Endodermal cell (in vitro differentiated cells): Measurements from ENCODE around the gene PCBD2. TPM values are rescaled to one million over a fixed set of nuclear protein-coding genes. Genes with fewer than 3 reads are reported as not detected.

Experiments
- DNase-seq: peaks from one replicate; pipeline ENCODE4 v3.0.0-alpha.2; 2017
- H3K27ac ChIP-seq: 2 replicates; pipeline ENCODE4 v1.5.1; 2013; ENCODE audit warnings: mild to moderate bottlenecking, low read depth, low read length, moderate library complexity
- H3K27me3 ChIP-seq: 2 replicates; pipeline ENCODE4 v1.6.1; 2013; ENCODE audit warnings: mild to moderate bottlenecking, low read length, moderate library complexity; ENCODE audit not compliant: insufficient read depth, control insufficient read depth, poor library complexity, severe bottlenecking
- H3K36me3 ChIP-seq: 2 replicates; pipeline ENCODE4 v1.7.0; 2013; ENCODE audit warnings: mild to moderate bottlenecking, low read length, moderate library complexity; ENCODE audit not compliant: control insufficient read depth, insufficient read depth
- H3K4me1 ChIP-seq: one replicate; pipeline ENCODE4 v1.7.0; 2013; ENCODE audit warnings: low read length; ENCODE audit not compliant: control insufficient read depth, insufficient read depth
- H3K4me3 ChIP-seq: 2 replicates; pipeline ENCODE4 v1.5.1; 2013; ENCODE audit warnings: mild to moderate bottlenecking, low read length, moderate library complexity
- H3K9ac ChIP-seq: 2 replicates; pipeline ENCODE4 v1.6.1; 2013; ENCODE audit warnings: mild to moderate bottlenecking, low read length, moderate library complexity; ENCODE audit not compliant: poor library complexity, severe bottlenecking; ENCODE audit errors: extremely low read depth
- H3K9me3 ChIP-seq: 2 replicates; pipeline ENCODE4 v1.6.1; 2013; ENCODE audit warnings: mild to moderate bottlenecking, low read length, moderate library complexity; ENCODE audit not compliant: control insufficient read depth
- H3K27ac Mint-ChIP-seq: 2 replicates; pipeline ENCODE4 v1.8.0; 2020; ENCODE audit warnings: mixed read lengths
- H3K27me3 Mint-ChIP-seq: 2 replicates; pipeline ENCODE4 v1.8.0; 2021; ENCODE audit warnings: mild to moderate bottlenecking, mixed read lengths; ENCODE audit not compliant: insufficient read depth
- H3K36me3 Mint-ChIP-seq: 2 replicates; pipeline ENCODE4 v1.8.0; 2020; ENCODE audit warnings: low read depth, mixed read lengths
- H3K4me1 Mint-ChIP-seq: 2 replicates; pipeline ENCODE4 v1.8.0; 2020; ENCODE audit warnings: mixed read lengths
- H3K4me3 Mint-ChIP-seq: 2 replicates; pipeline ENCODE4 v1.8.0; 2020; ENCODE audit warnings: mild to moderate bottlenecking, moderate library complexity, mixed read lengths
- H3K9me3 Mint-ChIP-seq: 2 replicates; pipeline ENCODE4 v1.8.0; 2020; ENCODE audit warnings: mild to moderate bottlenecking, mixed read lengths
- CTCF ChIP-seq: fragments of 200-600 bp; sonication (generic); conservative IDR thresholded peaks from 2 replicates; pipeline ENCODE4 v1.5.0; 2021; ENCODE audit warnings: antibody characterized with exemption, mild to moderate bottlenecking
- WGBS, 2 experiments: methylation state at CpG; one replicate each; pipeline versions ENCODE4 v1.1.5 to v1.1.7; 2013; ENCODE audit warnings: missing lambda C conversion rate in 2 of 2, mixed read lengths in 1 of 2; ENCODE audit not compliant: insufficient coverage in 1 of 2, insufficient read length in 1 of 2; 5-methylcytosine and 5-hydroxymethylcytosine counted together
- total RNA-seq, 2 donors: library from RNA; stranded (reverse); fragmentation: NEBNext Ultra II Directional in 1 of 2; extraction: Animal tissue kit (Norgen Biotek cat#: 25700) in 1 of 2; gene quantifications; 2 replicates in 1 of 2; 3 replicates in 1 of 2; pipeline ENCODE4 v1.2.1, GENCODE V29; 2021

The PCBD2 gene
- total RNA-seq, 2 donors from 2014 or later, result 9.1 to 12.6 TPM

GRCh38 chr5:134965271-134965825, 60.4 kb downstream of the PCBD2 start:
- Histone ChIP-seq H3K4me1 (no peaks in the 10 kb centered on the region), H3K27ac (no peak overlapping the region), H3K9ac (no peak overlapping the region), H3K36me3 (peaks cover 21% of the 10 kb centered on the region), H3K27me3 (no peaks in the 10 kb centered on the region), H3K9me3 (no peaks in the 10 kb centered on the region), H3K4me3 (no peak overlapping the region)
- Mint-ChIP-seq H3K27me3 (no peaks in the 10 kb centered on the region), H3K36me3 (peaks cover 16% of the 10 kb centered on the region), H3K4me3 (no peak overlapping the region), H3K4me1 (no peaks in the 10 kb centered on the region), H3K27ac (no peak overlapping the region), H3K9me3 (no peaks in the 10 kb centered on the region)
- DNase-seq, result no peak
- WGBS, 2 experiments, result 97 to 100% methylated on average over 1 to 3 of the region's 3 CpGs
- no peak for TF ChIP-seq CTCF

DNA sequence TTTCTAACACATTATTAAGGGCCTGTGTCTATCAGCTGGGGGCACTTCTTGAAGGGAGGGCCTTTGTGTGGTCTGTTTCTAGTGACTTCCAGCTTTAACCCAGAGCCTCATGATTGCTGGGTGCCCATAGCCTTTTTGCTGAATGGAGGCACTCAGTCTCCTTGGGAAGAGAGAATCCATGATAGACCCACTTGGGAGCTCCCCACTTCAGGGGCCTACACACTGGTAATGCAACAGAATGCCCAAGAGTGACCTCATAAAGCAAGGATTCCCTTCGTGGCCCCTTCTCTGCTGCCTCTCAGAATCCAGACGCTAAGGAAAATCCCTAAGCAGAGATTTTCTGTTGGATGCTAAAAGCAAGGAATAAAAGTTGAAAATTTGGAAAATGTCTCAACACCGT, 62.7 kb downstream of the PCBD2 start, which contains the start of gene CATSPER3:
Gene CATSPER3 (plus strand): TSS at position 301 of the 400 bp plus-strand sequence. CDS start 85 bp downstream, at position 386.
- Mint-ChIP-seq H3K27me3 (no peaks in the 10 kb centered on the region), H3K4me3 (no peak within 1 kb of the TSS), H3K9me3 (no peaks in the 10 kb centered on the region), H3K4me1 (no peaks in the 10 kb centered on the region), H3K36me3 (peaks cover 7% of the 10 kb centered on the region), H3K27ac (no peak within 1 kb of the TSS)
- Histone ChIP-seq H3K4me3 (no peak within 1 kb of the TSS), H3K4me1 (no peaks in the 10 kb centered on the region), H3K9ac (no peak within 1 kb of the TSS), H3K27me3 (no peaks in the 10 kb centered on the region), H3K27ac (no peak within 1 kb of the TSS), H3K36me3 (peaks cover 9% of the 10 kb centered on the region), H3K9me3 (no peaks in the 10 kb centered on the region)
- no peak for TF ChIP-seq CTCF
- DNase-seq, result no peak
- 89 to 94% methylated on average over 3 of the region's 3 CpGs for WGBS, 2 experiments

DNA sequence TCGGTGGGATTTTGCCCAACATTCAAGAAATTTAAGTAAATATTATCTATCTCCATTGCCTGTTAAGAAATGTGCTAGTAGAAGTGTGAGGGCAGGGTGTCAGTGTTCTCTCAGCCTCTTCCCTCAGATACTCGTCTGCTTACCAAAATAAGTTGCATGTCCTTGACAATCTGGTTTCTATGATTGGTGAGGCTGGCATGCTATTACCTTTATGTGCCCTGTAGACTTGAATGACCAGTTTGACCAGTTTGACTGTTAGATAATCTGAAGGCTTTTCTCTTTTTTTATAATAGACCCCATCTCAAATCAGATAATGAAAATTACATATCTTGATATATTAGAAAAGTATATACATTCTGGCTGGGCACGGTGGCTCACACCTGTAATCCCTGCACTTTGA, 63.1 kb downstream of the PCBD2 start:
- Mint-ChIP-seq H3K4me1 (no peaks in the 10 kb centered on the region), H3K27ac (no peak overlapping the region), H3K4me3 (no peak overlapping the region), H3K9me3 (no peaks in the 10 kb centered on the region), H3K27me3 (no peaks in the 10 kb centered on the region), H3K36me3 (peaks cover 7% of the 10 kb centered on the region)
- no peak overlapping the region for H3K4me3 ChIP-seq
- no peak overlapping the region for H3K9ac ChIP-seq
- H3K9me3 ChIP-seq, result no peaks in the 10 kb centered on the region
- H3K27ac ChIP-seq, result no peak overlapping the region
- no peaks in the 10 kb centered on the region for H3K27me3 ChIP-seq
- no peaks in the 10 kb centered on the region for H3K4me1 ChIP-seq
- H3K36me3 ChIP-seq, result peaks cover 9% of the 10 kb centered on the region
- DNase-seq, result no peak
- 94 to 100% methylated on average over 2 to 3 of the region's 3 CpGs for WGBS, 2 experiments
- TF ChIP-seq CTCF, result no peak
